Measurements from ENCODE around the gene IZUMO2.

The IZUMO2 gene

GRCh38 chr19:50202386-50202785, 39.3 kb upstream of the IZUMO2 start:
- Histone ChIP-seq H3K27me3 (ENCODE audit: control insufficient read depth, insufficient read depth, low read length) (peaks cover 14% of the 10 kb centered on the region), H3K4me3 (ENCODE audit: low read depth, low read length) (no peak overlapping the region), H3K36me3 (ENCODE audit: control insufficient read depth, insufficient read depth, low read length) (no peaks in the 10 kb centered on the region), H3K9ac (ENCODE audit: low read depth, low read length) (no peak overlapping the region), H3K27ac (ENCODE audit: low read depth, low read length) (no peak overlapping the region), H3K9me3 (ENCODE audit: control insufficient read depth, insufficient read depth, low read length) (no peaks in the 10 kb centered on the region), H3K4me1 (ENCODE audit: control insufficient read depth, insufficient read depth, low read length) (peaks cover 6% of the 10 kb centered on the region; the same call in 1 of the 2 replicates)

- Histone ChIP-seq H3K4me3 (ENCODE audit: low read depth, low read length) (no peak overlapping the region), H3K9ac (ENCODE audit: low read depth, low read length) (no peak overlapping the region), H3K36me3 (ENCODE audit: control insufficient read depth, insufficient read depth, low read length) (no peaks in the 10 kb centered on the region), H3K9me3 (ENCODE audit: control insufficient read depth, insufficient read depth, low read length) (no peaks in the 10 kb centered on the region), H3K4me1 (ENCODE audit: control insufficient read depth, insufficient read depth, low read length) (no peaks in the 10 kb centered on the region), H3K27ac (ENCODE audit: low read depth, low read length) (no peak overlapping the region), H3K27me3 (ENCODE audit: control insufficient read depth, insufficient read depth, low read length) (peaks cover 9% of the 10 kb centered on the region)
These were observed 36.1 kb upstream of the IZUMO2 start for GRCh38 chr19:50199259-50199555.

GRCh38 chr19:50198431-50199258, 35.6 kb upstream of the IZUMO2 start:
- Histone ChIP-seq H3K27me3 (ENCODE audit: control insufficient read depth, insufficient read depth, low read length) (peaks cover 6% of the 10 kb centered on the region; the same call in 1 of the 2 replicates), H3K4me1 (ENCODE audit: control insufficient read depth, insufficient read depth, low read length) (no peaks in the 10 kb centered on the region), H3K27ac (ENCODE audit: low read depth, low read length) (no peak overlapping the region), H3K9ac (ENCODE audit: low read depth, low read length) (no peak overlapping the region), H3K36me3 (ENCODE audit: control insufficient read depth, insufficient read depth, low read length) (no peaks in the 10 kb centered on the region), H3K9me3 (ENCODE audit: control insufficient read depth, insufficient read depth, low read length) (no peaks in the 10 kb centered on the region), H3K4me3 (ENCODE audit: low read depth, low read length) (no peak overlapping the region)

- no peaks in the 10 kb centered on the region; the same call in 1 of the 2 replicates for H3K9me3 ChIP-seq (ENCODE audit: control insufficient read depth, insufficient read depth, low read length)
- no peak overlapping the region for H3K27ac ChIP-seq (ENCODE audit: low read depth, low read length)
- H3K4me3 ChIP-seq (ENCODE audit: low read depth, low read length), result no peak overlapping the region
- H3K4me1 ChIP-seq (ENCODE audit: control insufficient read depth, insufficient read depth, low read length), result no peaks in the 10 kb centered on the region
- H3K27me3 ChIP-seq (ENCODE audit: control insufficient read depth, insufficient read depth, low read length), result peaks cover 6% of the 10 kb centered on the region; the same call in 1 of the 2 replicates
- no peaks in the 10 kb centered on the region for H3K36me3 ChIP-seq (ENCODE audit: control insufficient read depth, insufficient read depth, low read length)
- no peak overlapping the region for H3K9ac ChIP-seq (ENCODE audit: low read depth, low read length)
These were observed 34.3 kb upstream of the IZUMO2 start for GRCh38 chr19:50197348-50197747.

GRCh38 chr19:50196322-50196932, 33.3 kb upstream of the IZUMO2 start:
- Histone ChIP-seq H3K27ac (ENCODE audit: low read depth, low read length) (no peak overlapping the region), H3K4me3 (ENCODE audit: low read depth, low read length) (no peak overlapping the region), H3K4me1 (ENCODE audit: control insufficient read depth, insufficient read depth, low read length) (no peaks in the 10 kb centered on the region), H3K36me3 (ENCODE audit: control insufficient read depth, insufficient read depth, low read length) (no peaks in the 10 kb centered on the region), H3K9me3 (ENCODE audit: control insufficient read depth, insufficient read depth, low read length) (no peaks in the 10 kb centered on the region; the same call in 1 of the 2 replicates), H3K9ac (ENCODE audit: low read depth, low read length) (no peak overlapping the region), H3K27me3 (ENCODE audit: control insufficient read depth, insufficient read depth, low read length) (no peaks in the 10 kb centered on the region)

GRCh38 chr19:50195224-50195623, 32.1 kb upstream of the IZUMO2 start:
- H3K27me3 ChIP-seq (ENCODE audit: control insufficient read depth, insufficient read depth, low read length), result no peaks in the 10 kb centered on the region
- H3K4me3 ChIP-seq (ENCODE audit: low read depth, low read length), result no peak overlapping the region
- H3K36me3 ChIP-seq (ENCODE audit: control insufficient read depth, insufficient read depth, low read length), result no peaks in the 10 kb centered on the region
- H3K9ac ChIP-seq (ENCODE audit: low read depth, low read length), result no peak overlapping the region
- no peak overlapping the region for H3K27ac ChIP-seq (ENCODE audit: low read depth, low read length)
- peaks cover 3% of the 10 kb centered on the region for H3K9me3 ChIP-seq (ENCODE audit: control insufficient read depth, insufficient read depth, low read length)
- no peaks in the 10 kb centered on the region for H3K4me1 ChIP-seq (ENCODE audit: control insufficient read depth, insufficient read depth, low read length)

- Histone ChIP-seq H3K4me1 (ENCODE audit: control insufficient read depth, insufficient read depth, low read length) (no peaks in the 10 kb centered on the region), H3K4me3 (ENCODE audit: low read depth, low read length) (no peak overlapping the region), H3K27me3 (ENCODE audit: control insufficient read depth, insufficient read depth, low read length) (no peaks in the 10 kb centered on the region), H3K9ac (ENCODE audit: low read depth, low read length) (no peak overlapping the region), H3K9me3 (ENCODE audit: control insufficient read depth, insufficient read depth, low read length) (peaks cover 9% of the 10 kb centered on the region), H3K27ac (ENCODE audit: low read depth, low read length) (no peak overlapping the region), H3K36me3 (ENCODE audit: control insufficient read depth, insufficient read depth, low read length) (no peaks in the 10 kb centered on the region)
These were observed 29.6 kb upstream of the IZUMO2 start for GRCh38 chr19:50192463-50193211.

GRCh38 chr19:50191216-50191615, 28.1 kb upstream of the IZUMO2 start:
- no peaks in the 10 kb centered on the region for H3K36me3 ChIP-seq (ENCODE audit: control insufficient read depth, insufficient read depth, low read length)
- peaks cover 11% of the 10 kb centered on the region for H3K9me3 ChIP-seq (ENCODE audit: control insufficient read depth, insufficient read depth, low read length)
- no peak overlapping the region for H3K27ac ChIP-seq (ENCODE audit: low read depth, low read length)
- H3K9ac ChIP-seq (ENCODE audit: low read depth, low read length), result no peak overlapping the region
- H3K4me1 ChIP-seq (ENCODE audit: control insufficient read depth, insufficient read depth, low read length), result no peaks in the 10 kb centered on the region
- no peaks in the 10 kb centered on the region for H3K27me3 ChIP-seq (ENCODE audit: control insufficient read depth, insufficient read depth, low read length)
- H3K4me3 ChIP-seq (ENCODE audit: low read depth, low read length), result no peak overlapping the region

GRCh38 chr19:50190439-50190891, 27.4 kb upstream of the IZUMO2 start:
- no peak overlapping the region for H3K27ac ChIP-seq (ENCODE audit: low read depth, low read length)
- H3K9me3 ChIP-seq (ENCODE audit: control insufficient read depth, insufficient read depth, low read length), result peaks cover 11% of the 10 kb centered on the region

GRCh38 chr19:50189331-50189730, 26.2 kb upstream of the IZUMO2 start:
- Histone ChIP-seq H3K27me3 (ENCODE audit: control insufficient read depth, insufficient read depth, low read length) (no peaks in the 10 kb centered on the region), H3K4me3 (ENCODE audit: low read depth, low read length) (no peak overlapping the region), H3K9me3 (ENCODE audit: control insufficient read depth, insufficient read depth, low read length) (peaks cover 11% of the 10 kb centered on the region), H3K9ac (ENCODE audit: low read depth, low read length) (no peak overlapping the region), H3K4me1 (ENCODE audit: control insufficient read depth, insufficient read depth, low read length) (no peaks in the 10 kb centered on the region), H3K27ac (ENCODE audit: low read depth, low read length) (no peak overlapping the region), H3K36me3 (ENCODE audit: control insufficient read depth, insufficient read depth, low read length) (no peaks in the 10 kb centered on the region)

More at GRCh38 chr19:50190439-50190891, 27.4 kb upstream of the IZUMO2 start:
- Histone ChIP-seq H3K4me1 (ENCODE audit: control insufficient read depth, insufficient read depth, low read length) (no peaks in the 10 kb centered on the region), H3K36me3 (ENCODE audit: control insufficient read depth, insufficient read depth, low read length) (no peaks in the 10 kb centered on the region), H3K27me3 (ENCODE audit: control insufficient read depth, insufficient read depth, low read length) (no peaks in the 10 kb centered on the region), H3K9ac (ENCODE audit: low read depth, low read length) (no peak overlapping the region), H3K4me3 (ENCODE audit: low read depth, low read length) (no peak overlapping the region)

- H3K9me3 ChIP-seq (ENCODE audit: control insufficient read depth, insufficient read depth, low read length), result peaks cover 15% of the 10 kb centered on the region
- no peak overlapping the region for H3K4me3 ChIP-seq (ENCODE audit: low read depth, low read length)
- no peaks in the 10 kb centered on the region for H3K27me3 ChIP-seq (ENCODE audit: control insufficient read depth, insufficient read depth, low read length)
- H3K9ac ChIP-seq (ENCODE audit: low read depth, low read length), result no peak overlapping the region
- H3K4me1 ChIP-seq (ENCODE audit: control insufficient read depth, insufficient read depth, low read length), result no peaks in the 10 kb centered on the region
- H3K27ac ChIP-seq (ENCODE audit: low read depth, low read length), result no peak overlapping the region
- H3K36me3 ChIP-seq (ENCODE audit: control insufficient read depth, insufficient read depth, low read length), result no peaks in the 10 kb centered on the region
These were observed 24.9 kb upstream of the IZUMO2 start for GRCh38 chr19:50187937-50188336.

All from HUES48 (cell line).